HepG2 (cell line): Measurements from ENCODE around the gene WBP1. TPM values are rescaled to one million over a fixed set of nuclear protein-coding genes. Genes with fewer than 3 reads are reported as not detected.

ENCODE experiments used
- ATAC-seq: fragments of 200-7000 bp; cut with Tn5 transposase; 3 replicates; pipeline ENCODE4 v1.9.1; 2020; ENCODE audit warnings: mild to moderate bottlenecking, moderate library complexity
- BruUV-seq: library from RNA; stranded (reverse); fragments of 400-500 nt; replicated peaks from 2 replicates; lab custom pipeline; 2021; lab: Mats Ljungman, UMichigan
- CTCF ChIA-PET: fragments of 300-600 bp; formaldehyde crosslinking; extraction: SDS; loops from one replicate; lab custom pipeline; 2021; ENCODE audit warnings: low total read pairs, inconsistent platforms, low intra/inter-chr PET ratio; lab: Yijun Ruan, JAX
- POLR2A ChIA-PET: fragments of 350-600 bp; sonication (Branson Sonifier 250); formaldehyde crosslinking; loops from one replicate; lab custom pipeline; 2020; ENCODE audit warnings: antibody characterized with exemption, inconsistent platforms; lab: Yijun Ruan, JAX
- DNase-seq: peaks from one replicate; pipeline ENCODE4 v3.0.0-alpha.2; 2015; ENCODE audit warnings: low spot score
- FAIRE-seq: peaks from 3 replicates; lab custom pipeline; 2011; peaks lifted over from hg19 to GRCh38; lab: Jason Lieb, UNC
- H2AFZ ChIP-seq: one replicate; pipeline ENCODE4 v1.6.1; 2011; ENCODE audit warnings: low read length, inconsistent platforms
- H3K27ac ChIP-seq: fragments of 300-600 bp; 3 replicates; pipeline ENCODE4 v1.8.0; 2011; ENCODE audit warnings: mixed run types, mild to moderate bottlenecking, mixed read lengths, low read length, inconsistent platforms; ENCODE audit not compliant: insufficient read depth; ENCODE audit errors: extremely low read length
- H3K27me3 ChIP-seq, 2 experiments: fragments of 200-600 bp in 1 of 2; 2 replicates in 1 of 2; 3 replicates in 1 of 2; pipeline versions ENCODE4 v1.6.0 to v1.8.0; 2011; ENCODE audit warnings: low read length in 2 of 2, mild to moderate bottlenecking in 2 of 2, moderate library complexity in 2 of 2, inconsistent platforms in 1 of 2; ENCODE audit not compliant: insufficient read depth in 2 of 2, control insufficient read depth in 1 of 2
- H3K36me3 ChIP-seq, 2 experiments: fragments of 200-600 bp in 1 of 2; replicated peaks in 1 of 2; 2 replicates in 1 of 2; 3 replicates in 1 of 2; pipeline versions ENCODE4 v1.5.1 to v1.8.0; 2011; ENCODE audit warnings: low read length in 2 of 2, inconsistent platforms in 1 of 2; ENCODE audit not compliant: insufficient read depth in 2 of 2, control insufficient read depth in 1 of 2
- H3K4me1 ChIP-seq: 2 replicates; pipeline ENCODE4 v1.5.1; 2012; ENCODE audit warnings: low read length, inconsistent platforms; ENCODE audit not compliant: insufficient read depth
- H3K4me2 ChIP-seq: 2 replicates; pipeline ENCODE4 v1.6.0; 2011; ENCODE audit warnings: low read depth, low read length, inconsistent platforms
- H3K4me3 ChIP-seq, 3 experiments: fragments of 200-600 bp in 1 of 3; sonication (generic), shearing (Covaris generic) in 1 of 3; replicated peaks in 1 of 3; 2 replicates each; pipeline ENCODE4 v1.5.1; 2011 to 2016; ENCODE audit warnings: low read length in 3 of 3, inconsistent platforms in 2 of 3, low read depth in 2 of 3, mild to moderate bottlenecking in 2 of 3, control low read depth in 1 of 3, mixed read lengths in 1 of 3; ENCODE audit not compliant: insufficient read depth in 1 of 3
- H3K79me2 ChIP-seq: one replicate; pipeline ENCODE4 v1.6.1; 2011; ENCODE audit warnings: low read length, inconsistent platforms; ENCODE audit not compliant: insufficient read depth
- H3K9ac ChIP-seq: 2 replicates; pipeline ENCODE4 v1.6.0; 2011; ENCODE audit warnings: mild to moderate bottlenecking, low read depth, low read length, inconsistent platforms; ENCODE audit not compliant: insufficient read depth
- H3K9me3 ChIP-seq: 2 replicates; pipeline ENCODE4 v1.5.1; 2012; ENCODE audit warnings: mild to moderate bottlenecking, low read length
- H4K20me1 ChIP-seq: 2 replicates; pipeline ENCODE4 v1.6.0; 2011; ENCODE audit warnings: inconsistent platforms, mild to moderate bottlenecking, low read length, moderate library complexity; ENCODE audit not compliant: insufficient read depth
- AGO2 ChIP-seq: fragments of 200-400 bp; formaldehyde crosslinking; optimal IDR thresholded peaks from 2 replicates; pipeline ENCODE3; 2017; ENCODE audit warnings: mild to moderate bottlenecking, low read depth, low read length, moderate library complexity
- BORCS8-MEF2B ChIP-seq: sonication (generic); formaldehyde crosslinking; IDR thresholded peaks from 2 replicates; pipeline ENCODE4 v1.8.0; 2022; ENCODE audit warnings: mild to moderate bottlenecking, missing genetic modification reagents
- CREB1 ChIP-seq, 2 experiments: fragments of 450-650 bp in 1 of 2; IDR thresholded peaks; 2 replicates each; pipeline ENCODE4 v1.6.1; 2016 to 2017; ENCODE audit warnings: control low read depth in 1 of 2, mild to moderate bottlenecking in 1 of 2, missing compliant biosample characterization in 1 of 2, missing genetic modification characterization in 1 of 2
- GPN1 ChIP-seq: sonication (generic); formaldehyde crosslinking; IDR thresholded peaks from 2 replicates; pipeline ENCODE4 v1.5.1; 2020; ENCODE audit warnings: missing genetic modification reagents, borderline replicate concordance
- KLF11 ChIP-seq: IDR thresholded peaks from 2 replicates; pipeline ENCODE4 v1.6.1; 2016; ENCODE audit warnings: missing compliant biosample characterization
- MLLT10 ChIP-seq: sonication (generic); formaldehyde crosslinking; IDR thresholded peaks from 2 replicates; pipeline ENCODE4 v1.4.0; 2020; ENCODE audit warnings: missing genetic modification reagents
- POLR2A ChIP-seq, 2 experiments: IDR thresholded peaks; 2 replicates each; pipeline ENCODE4 v1.6.1; 2011; ENCODE audit warnings: low read depth in 2 of 2, low read length in 2 of 2, mild to moderate bottlenecking in 1 of 2, moderate library complexity in 1 of 2; ENCODE audit not compliant: insufficient read depth in 1 of 2
- POLR2AphosphoS5 ChIP-seq: IDR thresholded peaks from 2 replicates; pipeline ENCODE4 v1.6.1; 2012; ENCODE audit warnings: low read depth, low read length
- POLR2G ChIP-seq: fragments of 200-400 bp; formaldehyde crosslinking; IDR thresholded peaks from 2 replicates; pipeline ENCODE4 v1.6.1; 2018; ENCODE audit warnings: mild to moderate bottlenecking, low read depth, low read length, moderate library complexity
- RARA ChIP-seq: IDR thresholded peaks from 2 replicates; pipeline ENCODE4 v1.6.1; 2016; ENCODE audit warnings: missing genetic modification reagents, missing compliant biosample characterization
- REL ChIP-seq: sonication (generic); formaldehyde crosslinking; conservative IDR thresholded peaks from 2 replicates; pipeline ENCODE4 v1.8.0; 2022; ENCODE audit warnings: mild to moderate bottlenecking, missing genetic modification reagents, moderate library complexity
- SP4 ChIP-seq: sonication (generic); formaldehyde crosslinking; IDR thresholded peaks from 2 replicates; pipeline ENCODE4 v1.8.1; 2023; ENCODE audit warnings: mild to moderate bottlenecking, missing genetic modification reagents
- WIZ ChIP-seq: sonication (generic); formaldehyde crosslinking; IDR thresholded peaks from 2 replicates; pipeline ENCODE4 v1.5.1; 2020; ENCODE audit warnings: mild to moderate bottlenecking, missing genetic modification reagents
- WGBS: methylation state at CpG from one replicate; pipeline ENCODE4 v1.1.6; 2017; ENCODE audit warnings: low lambda C conversion rate; 5-methylcytosine and 5-hydroxymethylcytosine counted together
- in situ Hi-C: cut with HindIII; loops from 2 replicates; pipeline ENCODE4 v1.10.0; 2017; ENCODE audit warnings: low pct_unique_long_range_greater_than_20kb; ENCODE audit not compliant: extremely low pct_ligation_motif_present
- intact Hi-C: fragments of 100-400 bp; cut with micrococcal nuclease; formaldehyde crosslinking; loops from one replicate; pipeline ENCODE4 v1.10.0; 2022; ENCODE audit not compliant: unreplicated experiment
- polyA plus RNA-seq, 8 experiments: library from polyadenylated mRNA; depleted of rRNA in 3 of 8; stranded (reverse) in 7 of 8; unstranded in 1 of 8; fragments of >200 nt; fragmentation: Illumina TruSeq in 4 of 8; extraction: Trizol in 4 of 8; gene quantifications; 2 replicates each; pipeline versions ENCODE4 v1.2.1 to v1.2.3, GENCODE V29; 2011 to 2016; ENCODE audit warnings: low read depth in 4 of 8, missing spikeins in 1 of 8, mixed read lengths in 1 of 8; ENCODE audit not compliant: insufficient read depth in 1 of 8
- total RNA-seq, 5 experiments: library from RNA; depleted of rRNA; stranded (reverse); fragments of >200 nt; fragmentation: Illumina TruSeq; extraction: Trizol; gene quantifications; 2 replicates each; pipeline ENCODE4 v1.2.3, GENCODE V29; 2016; ENCODE audit warnings: low read depth in 1 of 5
- TF ChIP-seq, protein P1 (sequence below): sonication (generic); formaldehyde crosslinking; IDR thresholded peaks from 2 replicates; pipeline ENCODE4 v1.5.1; 2020; ENCODE audit warnings: missing genetic modification reagents, mild to moderate bottlenecking, borderline replicate concordance
- TF ChIP-seq, protein P2 (sequence below): sonication (generic); formaldehyde crosslinking; IDR thresholded peaks from 2 replicates; pipeline ENCODE4 v1.8.1; 2023; ENCODE audit warnings: mild to moderate bottlenecking, missing genetic modification reagents

The WBP1 gene
- total and polyA plus RNA-seq, 2 of the 13 experiments (the other 11 are each of a cell fraction or from before 2014, with no cell fraction given): 38.8 to 85.7 TPM

DNA sequence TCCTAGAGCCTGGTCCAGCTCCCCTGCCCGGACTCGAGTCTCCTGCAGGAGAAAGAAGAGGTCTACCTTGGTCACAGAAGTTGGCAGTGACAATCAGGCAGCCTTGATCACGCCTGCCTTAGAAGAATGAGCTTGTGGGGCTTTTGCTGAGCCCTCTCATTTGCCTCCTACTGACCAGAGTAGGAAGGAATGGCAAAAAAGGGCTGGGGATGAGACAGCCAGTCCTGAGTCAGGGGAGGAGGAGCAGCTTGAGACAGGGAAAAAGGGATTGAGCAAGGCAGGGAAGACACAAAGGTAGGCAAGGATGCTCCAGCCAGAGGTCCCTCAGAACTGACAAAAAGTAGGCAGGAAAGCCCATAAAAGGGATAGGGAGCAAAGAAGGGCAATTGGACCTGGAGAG lies 30.7 kb upstream of the WBP1 start:
- peaks cover 22% of the 10 kb centered on the region; the same call in 1 of the 2 replicates for H4K20me1 ChIP-seq
- peaks cover 10% of the 10 kb centered on the region for H3K79me2 ChIP-seq
- no peaks in the 10 kb centered on the region for H3K9me3 ChIP-seq
- H3K36me3 ChIP-seq: peaks cover 41 to 72% of the 10 kb centered on the region in 2 experiments
- no peak overlapping the region for H3K27ac ChIP-seq
- peaks cover 91% of the 10 kb centered on the region for H3K4me1 ChIP-seq
- TF ChIP-seq POLR2A (IDR thresholded peaks at IDR 0.05; ENCODE audit: insufficient read depth in 1 of 2, low read depth in 2 of 2, low read length in 2 of 2): 0 out of 4 replicates have a peak, but pooled peaks of 1 of the 2 experiments have one; percentile 30
- peak; percentile 21; the same call in 1 of the 2 replicates for TF ChIP-seq POLR2AphosphoS5
- no peak for TF ChIP-seq WIZ (CRISPR knock-in tag)
- ChIA-PET POLR2A (interaction anchor here (0.9 to 9.5 kb wide), 4 partner anchors 12 to 55 kb away, joined by 3 to 272 read pairs (median 66); partner anchors contain the start of genes CCDC142, RTKN, TTC31 and WBP1), CTCF (no interaction called here)
- intact Hi-C loops: no loop called here
- H3K27me3 ChIP-seq: no peaks in the 10 kb centered on the region
- WGBS: 94% methylated on average over 3 of the region's 3 CpGs
- no peak overlapping the region for H3K4me3 ChIP-seq
- ATAC-seq (no peak), FAIRE-seq (no peak), DNase-seq (no peak)
- no peak overlapping the region for H3K4me2 ChIP-seq
- BruUV-seq: no TSS peak
- no peak overlapping the region for H3K9ac ChIP-seq
- in situ Hi-C loops: no loop called here
- H2AFZ ChIP-seq: no peak overlapping the region

DNA sequence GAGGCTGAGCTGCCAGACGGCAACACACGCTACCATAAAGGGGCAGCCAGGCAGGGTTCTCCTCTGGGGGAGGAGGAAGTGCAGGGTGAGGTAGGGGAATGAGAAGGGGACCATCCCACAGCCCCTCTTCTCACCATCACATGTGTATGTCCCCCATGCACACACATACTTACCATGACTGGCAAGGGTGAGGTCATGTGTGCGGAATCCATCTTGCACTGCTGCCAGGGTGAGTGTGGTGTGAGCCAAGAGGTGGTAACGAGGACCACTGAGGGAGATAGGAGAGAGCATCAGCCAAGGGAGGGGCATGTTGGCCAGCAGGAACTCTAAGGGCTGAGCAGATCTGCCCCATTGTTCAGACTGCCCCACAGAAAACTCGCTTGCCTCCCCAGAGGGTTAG lies 29.6 kb upstream of the WBP1 start:
- H3K9me3 ChIP-seq: no peaks in the 10 kb centered on the region
- no peak overlapping the region for H3K9ac ChIP-seq
- ChIA-PET CTCF (no interaction called here), POLR2A (interaction anchor here (2.5 to 9.5 kb wide), 6 partner anchors 11 to 53 kb away, joined by 17 to 272 read pairs (median 77); partner anchors contain the start of genes CCDC142, INO80B, MRPL53 and RTKN)
- FAIRE-seq: no peak
- H3K36me3 ChIP-seq: peaks cover 42 to 75% of the 10 kb centered on the region in 2 experiments
- H3K27me3 ChIP-seq: no peaks in the 10 kb centered on the region
- in situ Hi-C loops: no loop called here
- intact Hi-C loops: no loop called here
- DNase-seq: no peak
- BruUV-seq: no TSS peak
- peaks cover 87% of the 10 kb centered on the region for H3K4me1 ChIP-seq
- no peak for ATAC-seq
- WGBS: 97% methylated on average over 5 of the region's 5 CpGs
- no peak overlapping the region for H3K4me2 ChIP-seq
- H2AFZ ChIP-seq: no peak overlapping the region
- H3K27ac ChIP-seq: peak overlapping the region; percentile 80
- H3K79me2 ChIP-seq: peaks cover 12% of the 10 kb centered on the region
- peaks cover 22% of the 10 kb centered on the region; the same call in 1 of the 2 replicates for H4K20me1 ChIP-seq
- H3K4me3 ChIP-seq: no peak overlapping the region
- TF ChIP-seq REL (0 out of 2 replicates have a peak, but pooled peaks have one; percentile 21), POLR2A (IDR thresholded peaks at IDR 0.05; ENCODE audit: insufficient read depth in 1 of 2, low read depth in 2 of 2, low read length in 2 of 2) (peak in 1 of 2 experiments; percentile 42; a peak in 2 of 4 replicates), AGO2 (peak; percentile 36), SP4 (CRISPR knock-in tag) (peak; percentile 36; the same call in 1 of the 2 replicates), GPN1 (no peak), POLR2G (peak; percentile 40; the same call in 1 of the 2 replicates), BORCS8-MEF2B (CRISPR knock-in tag) (0 out of 2 replicates have a peak, but pooled peaks have one; percentile 57), KLF11 (CRISPR knock-in tag) (no peak), MLLT10 (CRISPR knock-in tag) (no peak), CREB1 (IDR thresholded peaks at IDR 0.05) (no peak), CREB1 (CRISPR knock-in tag; IDR thresholded peaks at IDR 0.05) (no peak), RARA (CRISPR knock-in tag) (no peak), POLR2AphosphoS5 (no peak)
- TF ChIP-seq, protein P1, sequence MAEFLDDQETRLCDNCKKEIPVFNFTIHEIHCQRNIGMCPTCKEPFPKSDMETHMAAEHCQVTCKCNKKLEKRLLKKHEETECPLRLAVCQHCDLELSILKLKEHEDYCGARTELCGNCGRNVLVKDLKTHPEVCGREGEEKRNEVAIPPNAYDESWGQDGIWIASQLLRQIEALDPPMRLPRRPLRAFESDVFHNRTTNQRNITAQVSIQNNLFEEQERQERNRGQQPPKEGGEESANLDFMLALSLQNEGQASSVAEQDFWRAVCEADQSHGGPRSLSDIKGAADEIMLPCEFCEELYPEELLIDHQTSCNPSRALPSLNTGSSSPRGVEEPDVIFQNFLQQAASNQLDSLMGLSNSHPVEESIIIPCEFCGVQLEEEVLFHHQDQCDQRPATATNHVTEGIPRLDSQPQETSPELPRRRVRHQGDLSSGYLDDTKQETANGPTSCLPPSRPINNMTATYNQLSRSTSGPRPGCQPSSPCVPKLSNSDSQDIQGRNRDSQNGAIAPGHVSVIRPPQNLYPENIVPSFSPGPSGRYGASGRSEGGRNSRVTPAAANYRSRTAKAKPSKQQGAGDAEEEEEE (CRISPR knock-in tag): no peak
- TF ChIP-seq, protein P2, sequence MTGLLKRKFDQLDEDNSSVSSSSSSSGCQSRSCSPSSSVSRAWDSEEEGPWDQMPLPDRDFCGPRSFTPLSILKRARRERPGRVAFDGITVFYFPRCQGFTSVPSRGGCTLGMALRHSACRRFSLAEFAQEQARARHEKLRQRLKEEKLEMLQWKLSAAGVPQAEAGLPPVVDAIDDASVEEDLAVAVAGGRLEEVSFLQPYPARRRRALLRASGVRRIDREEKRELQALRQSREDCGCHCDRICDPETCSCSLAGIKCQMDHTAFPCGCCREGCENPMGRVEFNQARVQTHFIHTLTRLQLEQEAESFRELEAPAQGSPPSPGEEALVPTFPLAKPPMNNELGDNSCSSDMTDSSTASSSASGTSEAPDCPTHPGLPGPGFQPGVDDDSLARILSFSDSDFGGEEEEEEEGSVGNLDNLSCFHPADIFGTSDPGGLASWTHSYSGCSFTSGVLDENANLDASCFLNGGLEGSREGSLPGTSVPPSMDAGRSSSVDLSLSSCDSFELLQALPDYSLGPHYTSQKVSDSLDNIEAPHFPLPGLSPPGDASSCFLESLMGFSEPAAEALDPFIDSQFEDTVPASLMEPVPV (CRISPR knock-in tag): 0 out of 2 replicates have a peak, but pooled peaks have one; percentile 41
